ENCODE data around the gene CDK6.

Gene CDK6

GRCh38 chr7:92769394-92769699 is 67.0 kb downstream of the CDK6 start:
- no peak for TF ChIP-seq CTCF (IDR thresholded peaks at IDR 0.05; ENCODE audit: borderline replicate concordance, insufficient read depth, low read depth, low read length)
- H3K4me3 ChIP-seq (ENCODE audit: low read depth, low read length): no peak overlapping the region

- H3K4me3 ChIP-seq (ENCODE audit: low read depth, low read length): no peak overlapping the region
- TF ChIP-seq CTCF (IDR thresholded peaks at IDR 0.05; ENCODE audit: borderline replicate concordance, insufficient read depth, low read depth, low read length): no peak
Observed at GRCh38 chr7:92768501-92769393, 67.6 kb downstream of the CDK6 start.

- no peak for TF ChIP-seq CTCF (IDR thresholded peaks at IDR 0.05; ENCODE audit: borderline replicate concordance, insufficient read depth, low read depth, low read length)
- no peak overlapping the region for H3K4me3 ChIP-seq (ENCODE audit: low read depth, low read length)
Observed at GRCh38 chr7:92767437-92767836, 68.9 kb downstream of the CDK6 start.

GRCh38 chr7:92766461-92767003 is 69.8 kb downstream of the CDK6 start:
- TF ChIP-seq CTCF (IDR thresholded peaks at IDR 0.05; ENCODE audit: borderline replicate concordance, insufficient read depth, low read depth, low read length): no peak
- H3K4me3 ChIP-seq (ENCODE audit: low read depth, low read length): no peak overlapping the region

- no peak for TF ChIP-seq CTCF (IDR thresholded peaks at IDR 0.05; ENCODE audit: borderline replicate concordance, insufficient read depth, low read depth, low read length)
- no peak overlapping the region for H3K4me3 ChIP-seq (ENCODE audit: low read depth, low read length)
Observed at GRCh38 chr7:92765725-92766124, 70.6 kb downstream of the CDK6 start.

- no peak for TF ChIP-seq CTCF (IDR thresholded peaks at IDR 0.05; ENCODE audit: borderline replicate concordance, insufficient read depth, low read depth, low read length)
Observed at GRCh38 chr7:92763636-92764423, 72.5 kb downstream of the CDK6 start.

More at GRCh38 chr7:92763636-92764423, 72.5 kb downstream of the CDK6 start:
- H3K4me3 ChIP-seq (ENCODE audit: low read depth, low read length): no peak overlapping the region

Measured in GM12875 (cell line).